Measurements from ENCODE around the gene USP10.

- TF ChIP-seq CTCF (IDR thresholded peaks at IDR 0.05), result no peak
- TF ChIP-seq POLR2AphosphoS5 (IDR thresholded peaks at IDR 0.05), result no peak
- no peak for TF ChIP-seq EP300 (IDR thresholded peaks at IDR 0.05)
- TF ChIP-seq POLR2A (IDR thresholded peaks at IDR 0.05), result no peak
These were observed 108.0 kb downstream of the USP10 start for GRCh38 chr16:84807776-84808175.
